Mucosa of stomach (tissue), 1 donor: Measurements from ENCODE around the gene GRIN1.

Experiments
- H3K27me3 ChIP-seq: one replicate; pipeline ENCODE4 v1.7.0; 2013; ENCODE audit warnings: mild to moderate bottlenecking, low read length; ENCODE audit not compliant: control insufficient read depth, insufficient read depth
- H3K36me3 ChIP-seq: one replicate; pipeline ENCODE4 v1.7.0; 2013; ENCODE audit warnings: low read length; ENCODE audit not compliant: control insufficient read depth, insufficient read depth
- H3K4me1 ChIP-seq: one replicate; pipeline ENCODE4 v1.7.0; 2013; ENCODE audit warnings: mild to moderate bottlenecking, low read length; ENCODE audit not compliant: control insufficient read depth, insufficient read depth
- H3K4me3 ChIP-seq: one replicate; pipeline ENCODE4 v1.7.0; 2013; ENCODE audit warnings: low read length
- H3K9ac ChIP-seq: one replicate; pipeline ENCODE4 v1.7.0; 2013; ENCODE audit warnings: mild to moderate bottlenecking, low read length, moderate library complexity
- H3K9me3 ChIP-seq: one replicate; pipeline ENCODE4 v1.7.0; 2013; ENCODE audit warnings: mild to moderate bottlenecking, low read length, moderate library complexity; ENCODE audit not compliant: control insufficient read depth
- donor health status: Pancreatic carcinoma.

The GRIN1 gene

DNA sequence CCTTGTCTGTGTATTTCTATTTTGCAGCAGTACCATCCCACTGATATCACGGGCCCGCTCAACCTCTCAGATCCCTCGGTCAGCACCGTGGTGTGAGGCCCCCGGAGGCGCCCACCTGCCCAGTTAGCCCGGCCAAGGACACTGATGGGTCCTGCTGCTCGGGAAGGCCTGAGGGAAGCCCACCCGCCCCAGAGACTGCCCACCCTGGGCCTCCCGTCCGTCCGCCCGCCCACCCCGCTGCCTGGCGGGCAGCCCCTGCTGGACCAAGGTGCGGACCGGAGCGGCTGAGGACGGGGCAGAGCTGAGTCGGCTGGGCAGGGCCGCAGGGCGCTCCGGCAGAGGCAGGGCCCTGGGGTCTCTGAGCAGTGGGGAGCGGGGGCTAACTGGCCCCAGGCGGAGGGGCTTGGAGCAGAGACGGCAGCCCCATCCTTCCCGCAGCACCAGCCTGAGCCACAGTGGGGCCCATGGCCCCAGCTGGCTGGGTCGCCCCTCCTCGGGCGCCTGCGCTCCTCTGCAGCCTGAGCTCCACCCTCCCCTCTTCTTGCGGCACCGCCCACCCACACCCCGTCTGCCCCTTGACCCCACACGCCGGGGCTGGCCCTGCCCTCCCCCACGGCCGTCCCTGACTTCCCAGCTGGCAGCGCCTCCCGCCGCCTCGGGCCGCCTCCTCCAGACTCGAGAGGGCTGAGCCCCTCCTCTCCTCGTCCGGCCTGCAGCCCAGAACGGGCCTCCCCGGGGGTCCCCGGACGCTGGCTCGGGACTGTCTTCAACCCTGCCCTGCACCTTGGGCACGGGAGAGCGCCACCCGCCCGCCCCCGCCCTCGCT is 29.0 kb downstream of the GRIN1 start:
- Histone ChIP-seq H3K9ac (no peak overlapping the region), H3K27me3 (peaks cover 86% of the 10 kb centered on the region), H3K4me1 (peaks cover 33% of the 10 kb centered on the region), H3K4me3 (no peak overlapping the region), H3K9me3 (no peaks in the 10 kb centered on the region), H3K36me3 (no peaks in the 10 kb centered on the region)

DNA sequence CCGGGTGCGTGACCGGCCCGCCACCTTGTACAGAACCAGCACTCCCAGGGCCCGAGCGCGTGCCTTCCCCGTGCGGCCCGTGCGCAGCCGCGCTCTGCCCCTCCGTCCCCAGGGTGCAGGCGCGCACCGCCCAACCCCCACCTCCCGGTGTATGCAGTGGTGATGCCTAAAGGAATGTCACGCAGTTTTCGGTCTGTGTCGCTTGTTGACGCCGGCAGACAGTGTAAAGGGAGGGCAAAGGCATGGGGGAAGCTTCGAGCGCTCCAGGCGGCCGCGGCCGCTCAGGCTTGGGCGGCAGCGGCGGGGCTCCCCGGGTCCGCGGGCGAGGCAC is 29.6 kb downstream of the GRIN1 start:
- Histone ChIP-seq H3K9ac (no peak overlapping the region), H3K27me3 (peaks cover 89% of the 10 kb centered on the region), H3K4me3 (no peak overlapping the region), H3K4me1 (peaks cover 33% of the 10 kb centered on the region), H3K36me3 (no peaks in the 10 kb centered on the region), H3K9me3 (no peaks in the 10 kb centered on the region)

DNA sequence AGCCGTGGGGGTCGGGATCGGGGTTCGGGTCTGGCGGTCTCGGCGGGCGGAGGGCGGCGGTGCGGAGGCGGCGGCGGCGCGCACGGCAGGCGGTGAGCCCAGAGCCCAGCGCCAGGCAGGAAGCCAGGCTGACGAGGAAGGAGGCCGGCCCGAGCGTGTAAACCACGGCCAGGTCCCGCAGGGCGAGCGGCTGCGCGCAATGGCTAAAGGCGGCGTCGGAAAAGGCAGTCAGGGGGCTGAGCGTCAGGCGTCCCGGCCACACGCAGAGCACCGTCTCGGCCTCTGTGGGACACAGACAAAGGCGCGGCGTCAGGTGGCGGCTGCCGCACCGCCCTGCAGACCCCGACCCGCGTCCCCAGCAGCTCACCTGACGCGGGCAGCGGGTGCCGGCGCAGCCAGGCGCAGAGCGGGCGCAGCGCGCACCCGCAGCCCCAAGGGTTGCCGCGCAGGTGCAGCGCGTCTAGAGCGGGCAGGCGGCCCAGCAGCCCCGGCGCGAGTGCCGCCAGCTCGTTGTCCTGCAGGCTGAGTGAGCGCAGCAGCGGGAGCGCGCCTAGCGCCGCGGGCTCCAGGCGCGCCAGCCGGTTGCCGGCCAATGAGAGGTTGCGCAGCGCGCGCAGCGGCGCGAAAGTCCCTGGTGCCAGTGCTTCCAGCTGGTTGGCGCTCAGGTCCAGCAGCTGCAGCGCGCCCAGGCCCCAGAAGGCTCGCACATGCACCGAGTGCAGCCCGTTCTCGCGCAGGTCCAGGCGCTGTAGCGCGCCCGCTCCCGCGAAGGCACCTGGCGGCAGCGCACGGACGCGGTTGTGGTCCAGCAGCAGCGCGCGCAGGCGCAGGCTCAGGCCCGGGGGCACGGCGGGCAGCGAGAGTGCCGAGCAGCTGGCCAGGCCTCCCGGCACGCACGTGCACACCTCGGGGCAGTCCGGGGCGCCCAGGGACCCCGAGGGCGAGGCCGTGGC is 30.2 kb downstream of the GRIN1 start:
- Histone ChIP-seq H3K9me3 (no peaks in the 10 kb centered on the region), H3K9ac (no peak overlapping the region), H3K27me3 (peaks cover 89% of the 10 kb centered on the region), H3K4me3 (no peak overlapping the region), H3K4me1 (peaks cover 34% of the 10 kb centered on the region), H3K36me3 (no peaks in the 10 kb centered on the region)

DNA sequence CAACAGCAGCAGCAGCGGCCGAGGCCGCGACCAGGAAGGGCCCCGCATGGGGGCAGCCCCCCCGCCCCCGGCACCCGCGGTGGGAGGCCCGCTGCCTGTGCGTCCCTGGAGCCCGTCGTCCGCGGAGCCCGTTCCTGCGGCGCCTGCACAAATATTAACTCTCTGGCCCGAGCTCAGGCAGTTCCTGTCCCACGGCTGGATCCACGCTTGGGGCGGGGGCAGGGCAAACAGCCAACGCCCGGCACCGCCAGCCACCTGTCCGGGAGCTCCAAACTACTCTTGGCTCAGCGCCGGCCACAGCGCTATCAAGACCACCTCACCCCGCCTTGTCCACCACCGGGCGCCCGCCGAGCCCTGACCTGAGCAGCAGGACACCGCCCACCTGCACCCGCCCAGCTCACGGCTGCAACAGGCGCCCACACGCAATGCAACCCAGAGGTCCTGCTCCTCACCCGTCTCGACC is 31.0 kb downstream of the GRIN1 start, which contains the start of gene LRRC26:
Gene LRRC26 (minus strand): TSS at position 156 of the 463 bp plus-strand sequence. CDS start 108 bp downstream, at position 48.
- Histone ChIP-seq H3K9me3 (no peaks in the 10 kb centered on the region), H3K36me3 (no peaks in the 10 kb centered on the region), H3K4me3 (no peak within 1 kb of the TSS), H3K9ac (no peak within 1 kb of the TSS), H3K27me3 (peaks cover 87% of the 10 kb centered on the region), H3K4me1 (peaks cover 35% of the 10 kb centered on the region)

DNA sequence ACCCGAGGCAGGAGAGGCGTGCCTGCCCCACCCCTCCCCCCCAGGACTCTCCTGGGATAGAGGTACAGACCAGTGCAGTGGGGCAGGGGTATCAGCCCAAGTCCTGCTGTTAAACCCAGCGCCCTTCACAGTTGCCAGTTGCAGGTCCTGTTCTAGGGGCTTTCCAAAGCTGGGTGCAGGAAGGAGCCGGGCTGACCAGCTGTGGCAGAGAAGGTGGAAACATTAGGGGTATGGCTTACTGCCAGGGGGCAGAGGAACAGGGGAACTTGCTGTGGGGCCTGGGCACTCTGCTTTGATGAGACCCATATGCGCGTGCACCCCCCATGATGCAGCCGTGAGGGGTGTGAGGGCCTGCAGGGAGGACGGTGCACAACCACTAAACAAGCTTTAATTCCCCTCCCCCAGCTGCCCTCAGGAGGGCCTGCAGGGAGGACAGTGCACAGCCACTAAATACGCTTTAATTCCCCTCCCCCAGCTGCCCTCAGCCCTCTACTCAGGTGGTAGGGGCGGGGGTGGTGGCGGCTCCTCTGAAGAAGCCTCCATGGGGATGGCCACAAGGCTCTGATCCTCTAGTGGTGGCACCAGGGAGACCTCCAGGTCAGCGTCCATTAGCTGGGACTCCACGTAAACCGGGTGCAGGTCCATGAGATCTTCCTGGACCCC is 31.7 kb downstream of the GRIN1 start:
- Histone ChIP-seq H3K9me3 (no peaks in the 10 kb centered on the region), H3K9ac (no peak overlapping the region), H3K4me1 (peaks cover 40% of the 10 kb centered on the region), H3K27me3 (peaks cover 84% of the 10 kb centered on the region), H3K36me3 (no peaks in the 10 kb centered on the region), H3K4me3 (no peak overlapping the region)

DNA sequence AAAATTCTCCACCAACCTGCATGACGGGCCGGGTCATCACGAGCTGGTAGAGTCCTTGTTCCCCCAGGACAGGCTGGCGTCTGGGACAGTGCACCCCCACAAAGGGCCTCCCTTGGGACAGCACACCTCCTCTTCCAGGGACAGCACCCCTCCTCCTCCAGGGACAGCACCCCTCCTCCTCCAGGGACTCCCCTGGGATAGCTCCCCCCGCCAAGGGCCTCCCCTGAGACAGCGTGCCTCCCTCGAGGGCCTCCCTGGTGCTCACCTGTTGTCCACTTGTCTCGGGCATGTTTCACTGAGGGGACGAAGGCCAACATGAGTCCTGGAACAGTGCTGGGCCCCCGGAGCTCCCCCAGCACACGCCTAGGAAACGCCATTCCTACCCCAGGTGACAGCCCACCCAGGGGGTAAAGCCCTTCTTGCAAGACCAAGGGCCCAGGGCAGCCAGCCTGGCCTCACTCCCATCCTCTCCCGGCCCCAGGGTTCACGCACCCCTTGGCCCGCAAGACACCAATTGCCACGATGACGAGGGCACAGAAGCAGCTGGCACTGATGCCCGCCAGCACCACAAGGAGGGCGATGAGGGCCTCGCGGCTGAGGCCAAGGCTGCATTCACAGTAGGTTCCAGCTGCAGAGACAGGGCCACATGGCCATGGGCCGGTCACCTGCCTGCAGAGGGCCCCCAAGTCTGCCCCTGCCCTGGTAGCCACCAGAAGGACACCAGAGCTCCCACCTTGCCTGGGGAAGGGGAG is 32.4 kb downstream of the GRIN1 start:
- H3K9me3 ChIP-seq = no peaks in the 10 kb centered on the region
- H3K27me3 ChIP-seq = peaks cover 78% of the 10 kb centered on the region
- no peaks in the 10 kb centered on the region for H3K36me3 ChIP-seq
- peaks cover 40% of the 10 kb centered on the region for H3K4me1 ChIP-seq
- no peak overlapping the region for H3K9ac ChIP-seq
- H3K4me3 ChIP-seq = no peak overlapping the region

DNA sequence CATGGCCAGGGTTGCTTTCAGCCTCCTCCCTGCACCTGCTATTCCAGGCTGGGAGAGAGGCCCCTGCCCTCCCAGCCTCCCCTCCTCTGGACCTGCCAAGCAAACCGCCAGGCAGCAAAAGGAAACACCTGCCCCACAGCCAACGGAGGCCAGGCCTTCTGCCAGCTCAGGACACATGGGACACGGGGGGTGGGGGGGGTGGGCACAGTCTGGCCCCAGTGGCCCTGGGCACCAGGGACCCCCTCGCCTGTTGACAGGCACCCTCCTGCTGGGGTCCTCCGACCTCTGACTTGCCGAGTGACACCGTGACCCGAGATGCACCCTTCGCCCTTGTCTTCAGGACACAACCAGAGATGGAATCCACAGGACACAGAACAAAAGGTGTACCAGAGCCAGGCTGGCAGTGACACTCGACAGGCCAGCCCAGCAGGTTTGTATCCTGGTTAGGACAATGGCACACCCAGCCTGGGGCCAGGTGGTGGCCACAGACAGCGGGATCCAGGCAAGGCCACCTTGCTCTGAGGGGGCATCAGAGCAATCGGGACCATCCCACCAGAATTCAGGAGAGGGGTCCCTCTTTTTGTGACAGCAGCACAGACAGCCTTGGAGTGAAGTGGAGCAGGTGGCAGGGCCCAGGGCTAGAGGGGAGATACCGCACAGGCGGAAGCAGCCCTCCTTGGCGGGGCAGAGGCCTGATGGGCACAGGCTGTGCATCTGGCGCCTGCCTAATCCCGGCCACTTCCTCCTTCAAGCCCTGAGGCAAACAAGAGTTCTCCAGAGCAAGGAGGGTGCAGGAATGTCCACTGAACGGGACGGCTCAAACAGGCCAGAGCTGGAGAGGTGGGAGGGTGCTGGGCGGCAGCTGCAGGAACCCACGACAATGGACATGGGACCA is 34.2 kb downstream of the GRIN1 start:
- Histone ChIP-seq H3K9ac (no peak overlapping the region), H3K36me3 (no peaks in the 10 kb centered on the region), H3K9me3 (no peaks in the 10 kb centered on the region), H3K4me1 (peaks cover 44% of the 10 kb centered on the region), H3K27me3 (peaks cover 60% of the 10 kb centered on the region), H3K4me3 (no peak overlapping the region)

DNA sequence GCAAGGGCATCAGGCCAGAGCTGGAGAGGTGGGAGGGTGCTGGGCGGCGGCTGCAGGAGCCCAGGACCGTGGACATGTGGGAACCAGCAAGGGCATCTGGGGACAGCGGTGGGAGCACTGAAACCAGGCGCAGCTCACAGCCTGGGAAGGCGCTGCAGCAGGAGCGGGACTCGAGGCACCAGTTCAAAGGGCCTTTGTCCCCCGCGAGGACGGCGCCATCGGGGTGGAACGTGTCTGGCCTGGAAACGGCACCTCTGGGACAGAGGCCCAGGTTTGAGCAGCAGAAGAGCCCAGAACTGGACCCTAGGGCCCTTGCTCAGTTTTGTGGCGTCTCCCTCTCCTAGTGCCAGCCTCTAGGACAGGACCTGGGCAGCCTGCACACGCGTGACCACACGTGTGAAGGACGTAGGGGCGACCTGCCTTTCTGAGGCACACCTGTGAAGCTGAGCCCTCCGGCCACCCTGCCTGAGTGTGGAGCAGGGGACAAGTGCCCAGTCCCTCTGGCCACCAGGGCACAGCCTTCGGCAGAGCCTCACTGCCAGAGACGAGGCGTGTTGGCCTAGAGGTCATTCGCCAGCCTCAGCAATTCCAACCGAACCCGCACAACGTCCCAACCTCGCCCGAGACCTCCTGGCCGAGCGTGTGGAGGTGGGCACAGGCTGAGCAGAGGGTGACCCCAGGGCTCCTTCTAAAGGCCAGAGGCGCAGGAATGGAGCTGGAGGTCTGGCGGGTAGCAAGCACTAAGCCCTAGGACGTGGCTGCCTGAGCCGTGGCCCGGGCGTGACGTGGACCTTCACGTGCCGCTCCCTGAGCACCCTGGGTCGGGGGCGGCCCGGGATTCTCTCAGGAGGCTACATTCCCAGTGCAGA is 35.1 kb downstream of the GRIN1 start:
- Histone ChIP-seq H3K36me3 (no peaks in the 10 kb centered on the region), H3K27me3 (peaks cover 59% of the 10 kb centered on the region), H3K9ac (no peak overlapping the region), H3K4me1 (peaks cover 41% of the 10 kb centered on the region), H3K4me3 (no peak overlapping the region), H3K9me3 (no peaks in the 10 kb centered on the region)

DNA sequence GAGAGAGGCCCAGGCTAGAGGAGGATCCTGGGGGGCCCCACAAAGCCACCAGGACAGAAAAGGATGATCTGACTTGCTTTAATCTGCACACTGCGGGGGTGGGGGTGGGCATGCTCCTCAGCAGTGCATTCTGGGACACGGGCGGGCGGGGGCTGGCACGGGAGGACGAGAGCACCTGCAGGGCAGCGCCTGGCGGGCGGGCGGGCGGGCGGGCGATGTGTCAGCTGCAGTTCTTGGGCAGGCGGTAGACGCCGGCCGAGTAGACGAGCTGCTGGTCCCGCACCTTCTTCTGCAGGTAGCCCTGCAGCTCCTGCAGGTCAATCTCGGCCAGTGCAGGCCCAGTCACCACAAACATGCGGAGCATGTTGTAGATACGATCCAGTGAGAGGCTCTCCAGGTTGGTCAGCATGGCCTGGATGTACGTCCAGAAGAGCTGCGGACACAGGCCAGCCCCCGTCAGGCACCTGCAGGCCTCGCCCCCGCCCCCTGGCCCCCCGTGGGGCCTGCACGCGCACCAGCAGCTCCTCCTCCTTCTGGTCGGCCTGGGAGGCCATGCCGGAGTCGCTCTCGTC is 35.9 kb downstream of the GRIN1 start:
- no peak overlapping the region for H3K4me3 ChIP-seq
- H3K4me1 ChIP-seq = peaks cover 34% of the 10 kb centered on the region
- peaks cover 53% of the 10 kb centered on the region for H3K27me3 ChIP-seq
- H3K36me3 ChIP-seq = no peaks in the 10 kb centered on the region
- H3K9ac ChIP-seq = no peak overlapping the region
- H3K9me3 ChIP-seq = no peaks in the 10 kb centered on the region
